WTC11 (cell line): ENCODE measurements around the gene CHST1. TPM values are rescaled to one million over a fixed set of nuclear protein-coding genes. Genes with fewer than 3 reads are reported as not detected.

ENCODE experiments used
- ATAC-seq: fragments of 200-7000 bp; cut with Tn5 transposase; 2 replicates; pipeline ENCODE4 v1.10.0; 2021; ENCODE audit warnings: mild to moderate bottlenecking, moderate library complexity
- CTCF ChIA-PET: fragments of 300-600 bp; sonication (Branson Sonifier 250); formaldehyde crosslinking; loops from one replicate; lab custom pipeline; 2021; ENCODE audit warnings: antibody characterized with exemption; lab: Charles Lee
- POLR2A ChIA-PET: fragments of 350-600 bp; sonication (Branson Sonifier 250); formaldehyde crosslinking; loops from one replicate; lab custom pipeline; 2021; ENCODE audit warnings: antibody characterized with exemption; lab: Charles Lee
- DNase-seq: peaks from one replicate; pipeline ENCODE4 v3.0.0; 2021; ENCODE audit warnings: low spot score
- H3K27ac Mint-ChIP-seq: 2 replicates; pipeline ENCODE4 v1.8.0; 2021; ENCODE audit warnings: mixed read lengths
- H3K27me3 Mint-ChIP-seq: 2 replicates; pipeline ENCODE4 v1.8.0; 2021; ENCODE audit warnings: low read depth, mild to moderate bottlenecking, moderate library complexity, mixed read lengths
- H3K36me3 Mint-ChIP-seq: 2 replicates; pipeline ENCODE4 v1.8.0; 2021; ENCODE audit warnings: mixed read lengths
- H3K4me1 Mint-ChIP-seq: 2 replicates; pipeline ENCODE4 v1.8.0; 2022; ENCODE audit warnings: mixed read lengths
- H3K4me3 Mint-ChIP-seq: 2 replicates; pipeline ENCODE4 v1.8.0; 2021; ENCODE audit warnings: mild to moderate bottlenecking, moderate library complexity, mixed read lengths
- H3K9me3 Mint-ChIP-seq: 2 replicates; pipeline ENCODE4 v1.8.0; 2021; ENCODE audit warnings: mixed read lengths
- ETV6 ChIP-seq: sonication (generic); formaldehyde crosslinking; IDR thresholded peaks from 2 replicates; pipeline ENCODE4 v1.8.1; 2022; ENCODE audit warnings: mild to moderate bottlenecking, missing genetic modification reagents
- GABPB1 ChIP-seq: sonication (generic); formaldehyde crosslinking; IDR thresholded peaks from 2 replicates; pipeline ENCODE4 v1.8.1; 2023; ENCODE audit warnings: mild to moderate bottlenecking, missing genetic modification reagents
- GRHL2 ChIP-seq: fragments of 250-450 bp; sonication (Bioruptor Pico); IDR thresholded peaks from 2 replicates; pipeline ENCODE4 v1.8.0; 2022; ENCODE audit warnings: mild to moderate bottlenecking, moderate library complexity; ENCODE audit not compliant: insufficient replicate concordance, severe bottlenecking
- NR1H2 ChIP-seq: sonication (generic); formaldehyde crosslinking; IDR thresholded peaks from 2 replicates; pipeline ENCODE4 v1.9.0; 2021; ENCODE audit warnings: mild to moderate bottlenecking, moderate library complexity, missing genetic modification reagents
- OVOL2 ChIP-seq: fragments of 250-450 bp; sonication (Bioruptor Pico); IDR thresholded peaks from 2 replicates; pipeline ENCODE4 v1.9.0; 2021; ENCODE audit warnings: mild to moderate bottlenecking, borderline replicate concordance
- SMAD4 ChIP-seq: sonication (generic); formaldehyde crosslinking; IDR thresholded peaks from 2 replicates; pipeline ENCODE4 v1.8.0; 2022; ENCODE audit warnings: mild to moderate bottlenecking, missing genetic modification reagents
- ZBTB21 ChIP-seq: sonication (generic); formaldehyde crosslinking; IDR thresholded peaks from 2 replicates; pipeline ENCODE4 v1.8.1; 2023; ENCODE audit warnings: mild to moderate bottlenecking, missing genetic modification reagents, borderline replicate concordance
- ZNF232 ChIP-seq: sonication (generic); formaldehyde crosslinking; IDR thresholded peaks from 2 replicates; pipeline ENCODE4 v1.8.0; 2022; ENCODE audit warnings: mild to moderate bottlenecking, missing genetic modification reagents
- ZNF423 ChIP-seq: fragments of 250-450 bp; sonication (Bioruptor Pico); IDR thresholded peaks from 2 replicates; pipeline ENCODE4 v2.1.2; 2022; ENCODE audit warnings: mild to moderate bottlenecking, moderate library complexity
- total RNA-seq: library from RNA; stranded (reverse); gene quantifications from 3 replicates; pipeline ENCODE4 v1.2.3, GENCODE V29; 2021
- TF ChIP-seq, protein P1 (sequence below): sonication (generic); formaldehyde crosslinking; IDR thresholded peaks from 2 replicates; pipeline ENCODE4 v1.8.1; 2022; ENCODE audit warnings: low read depth, missing genetic modification reagents, borderline replicate concordance
- TF ChIP-seq, protein P2 (sequence below): sonication (generic); formaldehyde crosslinking; IDR thresholded peaks from 2 replicates; pipeline ENCODE4 v1.8.0; 2022; ENCODE audit warnings: mild to moderate bottlenecking, missing genetic modification reagents
- TF ChIP-seq, protein P3 (sequence below): fragments of 200-600 bp; IDR thresholded peaks from 2 replicates; pipeline ENCODE4 v1.8.0; 2022; ENCODE audit warnings: antibody characterized with exemption
- TF ChIP-seq, protein P4 (sequence below): fragments of 250-450 bp; sonication (Bioruptor Pico); IDR thresholded peaks from 2 replicates; pipeline ENCODE4 v1.9.0; 2021; ENCODE audit warnings: mild to moderate bottlenecking
- TF ChIP-seq, protein P5 (sequence below): sonication (generic); formaldehyde crosslinking; IDR thresholded peaks from 2 replicates; pipeline ENCODE4 v1.8.0; 2023; ENCODE audit warnings: missing genetic modification reagents
- TF ChIP-seq, protein P6 (sequence below): sonication (generic); formaldehyde crosslinking; conservative IDR thresholded peaks from 2 replicates; pipeline ENCODE4 v1.8.1; 2023; ENCODE audit warnings: mild to moderate bottlenecking, low read depth, missing genetic modification reagents, moderate library complexity

CHST1 gene
- total RNA-seq, 1 experiment from 2014 or later: 2.4 TPM

DNA sequence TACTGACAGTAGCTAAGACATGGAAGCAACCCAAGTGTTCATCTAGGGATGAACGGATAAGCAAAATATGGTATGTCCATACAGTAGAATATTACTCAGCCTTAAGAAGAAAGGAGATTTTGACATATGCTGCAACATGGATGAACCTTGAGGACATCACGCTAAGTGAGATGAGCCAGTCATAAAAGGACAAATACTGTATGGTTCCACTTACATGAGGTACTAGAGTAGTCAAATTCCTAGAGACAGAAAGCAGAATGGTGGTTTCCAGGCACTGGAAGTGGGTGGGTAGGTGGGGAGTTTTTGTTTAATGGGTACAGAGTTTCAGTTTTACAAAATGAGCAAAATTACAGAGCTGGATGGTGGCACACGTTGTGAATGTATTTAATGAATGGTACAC lies 18.1 kb downstream of the CHST1 start:
- H3K4me1 Mint-ChIP-seq: peaks cover 17% of the 10 kb centered on the region
- CTCF ChIA-PET: interaction anchor here (1.1 to 2.7 kb wide), 3 partner anchors 8 to 276 kb away, joined by 6 to 27 read pairs (median 8); no protein-coding TSS in a partner anchor
- H3K27ac Mint-ChIP-seq: no peak overlapping the region
- H3K36me3 Mint-ChIP-seq: no peaks in the 10 kb centered on the region
- peaks cover 10% of the 10 kb centered on the region; the same call in 1 of the 2 replicates for H3K27me3 Mint-ChIP-seq
- POLR2A ChIA-PET: no interaction called here
- H3K9me3 Mint-ChIP-seq: peaks cover 7% of the 10 kb centered on the region; the same call in 1 of the 2 replicates
- TF ChIP-seq, protein P1, sequence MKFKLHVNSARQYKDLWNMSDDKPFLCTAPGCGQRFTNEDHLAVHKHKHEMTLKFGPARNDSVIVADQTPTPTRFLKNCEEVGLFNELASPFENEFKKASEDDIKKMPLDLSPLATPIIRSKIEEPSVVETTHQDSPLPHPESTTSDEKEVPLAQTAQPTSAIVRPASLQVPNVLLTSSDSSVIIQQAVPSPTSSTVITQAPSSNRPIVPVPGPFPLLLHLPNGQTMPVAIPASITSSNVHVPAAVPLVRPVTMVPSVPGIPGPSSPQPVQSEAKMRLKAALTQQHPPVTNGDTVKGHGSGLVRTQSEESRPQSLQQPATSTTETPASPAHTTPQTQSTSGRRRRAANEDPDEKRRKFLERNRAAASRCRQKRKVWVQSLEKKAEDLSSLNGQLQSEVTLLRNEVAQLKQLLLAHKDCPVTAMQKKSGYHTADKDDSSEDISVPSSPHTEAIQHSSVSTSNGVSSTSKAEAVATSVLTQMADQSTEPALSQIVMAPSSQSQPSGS (CRISPR knock-in tag): no peak
- TF ChIP-seq SMAD4 (CRISPR knock-in tag) (no peak), ZNF232 (no peak), ZNF423 (CRISPR knock-in tag) (no peak), NR1H2 (CRISPR knock-in tag) (no peak), ZBTB21 (no peak), GABPB1 (CRISPR knock-in tag) (no peak), ETV6 (CRISPR knock-in tag) (no peak), GRHL2 (CRISPR knock-in tag) (no peak), OVOL2 (no peak)
- TF ChIP-seq, protein P2, sequence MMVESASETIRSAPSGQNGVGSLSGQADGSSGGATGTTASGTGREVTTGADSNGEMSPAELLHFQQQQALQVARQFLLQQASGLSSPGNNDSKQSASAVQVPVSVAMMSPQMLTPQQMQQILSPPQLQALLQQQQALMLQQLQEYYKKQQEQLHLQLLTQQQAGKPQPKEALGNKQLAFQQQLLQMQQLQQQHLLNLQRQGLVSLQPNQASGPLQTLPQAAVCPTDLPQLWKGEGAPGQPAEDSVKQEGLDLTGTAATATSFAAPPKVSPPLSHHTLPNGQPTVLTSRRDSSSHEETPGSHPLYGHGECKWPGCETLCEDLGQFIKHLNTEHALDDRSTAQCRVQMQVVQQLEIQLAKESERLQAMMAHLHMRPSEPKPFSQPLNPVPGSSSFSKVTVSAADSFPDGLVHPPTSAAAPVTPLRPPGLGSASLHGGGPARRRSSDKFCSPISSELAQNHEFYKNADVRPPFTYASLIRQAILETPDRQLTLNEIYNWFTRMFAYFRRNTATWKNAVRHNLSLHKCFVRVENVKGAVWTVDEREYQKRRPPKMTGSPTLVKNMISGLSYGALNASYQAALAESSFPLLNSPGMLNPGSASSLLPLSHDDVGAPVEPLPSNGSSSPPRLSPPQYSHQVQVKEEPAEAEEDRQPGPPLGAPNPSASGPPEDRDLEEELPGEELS (CRISPR knock-in tag): no peak
- TF ChIP-seq, protein P3, sequence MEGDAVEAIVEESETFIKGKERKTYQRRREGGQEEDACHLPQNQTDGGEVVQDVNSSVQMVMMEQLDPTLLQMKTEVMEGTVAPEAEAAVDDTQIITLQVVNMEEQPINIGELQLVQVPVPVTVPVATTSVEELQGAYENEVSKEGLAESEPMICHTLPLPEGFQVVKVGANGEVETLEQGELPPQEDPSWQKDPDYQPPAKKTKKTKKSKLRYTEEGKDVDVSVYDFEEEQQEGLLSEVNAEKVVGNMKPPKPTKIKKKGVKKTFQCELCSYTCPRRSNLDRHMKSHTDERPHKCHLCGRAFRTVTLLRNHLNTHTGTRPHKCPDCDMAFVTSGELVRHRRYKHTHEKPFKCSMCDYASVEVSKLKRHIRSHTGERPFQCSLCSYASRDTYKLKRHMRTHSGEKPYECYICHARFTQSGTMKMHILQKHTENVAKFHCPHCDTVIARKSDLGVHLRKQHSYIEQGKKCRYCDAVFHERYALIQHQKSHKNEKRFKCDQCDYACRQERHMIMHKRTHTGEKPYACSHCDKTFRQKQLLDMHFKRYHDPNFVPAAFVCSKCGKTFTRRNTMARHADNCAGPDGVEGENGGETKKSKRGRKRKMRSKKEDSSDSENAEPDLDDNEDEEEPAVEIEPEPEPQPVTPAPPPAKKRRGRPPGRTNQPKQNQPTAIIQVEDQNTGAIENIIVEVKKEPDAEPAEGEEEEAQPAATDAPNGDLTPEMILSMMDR: no peak
- TF ChIP-seq, protein P4, sequence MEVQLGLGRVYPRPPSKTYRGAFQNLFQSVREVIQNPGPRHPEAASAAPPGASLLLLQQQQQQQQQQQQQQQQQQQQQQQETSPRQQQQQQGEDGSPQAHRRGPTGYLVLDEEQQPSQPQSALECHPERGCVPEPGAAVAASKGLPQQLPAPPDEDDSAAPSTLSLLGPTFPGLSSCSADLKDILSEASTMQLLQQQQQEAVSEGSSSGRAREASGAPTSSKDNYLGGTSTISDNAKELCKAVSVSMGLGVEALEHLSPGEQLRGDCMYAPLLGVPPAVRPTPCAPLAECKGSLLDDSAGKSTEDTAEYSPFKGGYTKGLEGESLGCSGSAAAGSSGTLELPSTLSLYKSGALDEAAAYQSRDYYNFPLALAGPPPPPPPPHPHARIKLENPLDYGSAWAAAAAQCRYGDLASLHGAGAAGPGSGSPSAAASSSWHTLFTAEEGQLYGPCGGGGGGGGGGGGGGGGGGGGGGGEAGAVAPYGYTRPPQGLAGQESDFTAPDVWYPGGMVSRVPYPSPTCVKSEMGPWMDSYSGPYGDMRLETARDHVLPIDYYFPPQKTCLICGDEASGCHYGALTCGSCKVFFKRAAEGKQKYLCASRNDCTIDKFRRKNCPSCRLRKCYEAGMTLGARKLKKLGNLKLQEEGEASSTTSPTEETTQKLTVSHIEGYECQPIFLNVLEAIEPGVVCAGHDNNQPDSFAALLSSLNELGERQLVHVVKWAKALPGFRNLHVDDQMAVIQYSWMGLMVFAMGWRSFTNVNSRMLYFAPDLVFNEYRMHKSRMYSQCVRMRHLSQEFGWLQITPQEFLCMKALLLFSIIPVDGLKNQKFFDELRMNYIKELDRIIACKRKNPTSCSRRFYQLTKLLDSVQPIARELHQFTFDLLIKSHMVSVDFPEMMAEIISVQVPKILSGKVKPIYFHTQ (CRISPR knock-in tag): no peak
- TF ChIP-seq, protein P5, sequence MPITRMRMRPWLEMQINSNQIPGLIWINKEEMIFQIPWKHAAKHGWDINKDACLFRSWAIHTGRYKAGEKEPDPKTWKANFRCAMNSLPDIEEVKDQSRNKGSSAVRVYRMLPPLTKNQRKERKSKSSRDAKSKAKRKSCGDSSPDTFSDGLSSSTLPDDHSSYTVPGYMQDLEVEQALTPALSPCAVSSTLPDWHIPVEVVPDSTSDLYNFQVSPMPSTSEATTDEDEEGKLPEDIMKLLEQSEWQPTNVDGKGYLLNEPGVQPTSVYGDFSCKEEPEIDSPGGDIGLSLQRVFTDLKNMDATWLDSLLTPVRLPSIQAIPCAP (CRISPR knock-in tag): no peak
- TF ChIP-seq, protein P6, sequence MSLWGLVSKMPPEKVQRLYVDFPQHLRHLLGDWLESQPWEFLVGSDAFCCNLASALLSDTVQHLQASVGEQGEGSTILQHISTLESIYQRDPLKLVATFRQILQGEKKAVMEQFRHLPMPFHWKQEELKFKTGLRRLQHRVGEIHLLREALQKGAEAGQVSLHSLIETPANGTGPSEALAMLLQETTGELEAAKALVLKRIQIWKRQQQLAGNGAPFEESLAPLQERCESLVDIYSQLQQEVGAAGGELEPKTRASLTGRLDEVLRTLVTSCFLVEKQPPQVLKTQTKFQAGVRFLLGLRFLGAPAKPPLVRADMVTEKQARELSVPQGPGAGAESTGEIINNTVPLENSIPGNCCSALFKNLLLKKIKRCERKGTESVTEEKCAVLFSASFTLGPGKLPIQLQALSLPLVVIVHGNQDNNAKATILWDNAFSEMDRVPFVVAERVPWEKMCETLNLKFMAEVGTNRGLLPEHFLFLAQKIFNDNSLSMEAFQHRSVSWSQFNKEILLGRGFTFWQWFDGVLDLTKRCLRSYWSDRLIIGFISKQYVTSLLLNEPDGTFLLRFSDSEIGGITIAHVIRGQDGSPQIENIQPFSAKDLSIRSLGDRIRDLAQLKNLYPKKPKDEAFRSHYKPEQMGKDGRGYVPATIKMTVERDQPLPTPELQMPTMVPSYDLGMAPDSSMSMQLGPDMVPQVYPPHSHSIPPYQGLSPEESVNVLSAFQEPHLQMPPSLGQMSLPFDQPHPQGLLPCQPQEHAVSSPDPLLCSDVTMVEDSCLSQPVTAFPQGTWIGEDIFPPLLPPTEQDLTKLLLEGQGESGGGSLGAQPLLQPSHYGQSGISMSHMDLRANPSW (CRISPR knock-in tag): no peak
- H3K4me3 Mint-ChIP-seq: no peak overlapping the region
- no peak for DNase-seq
- no peak for ATAC-seq
